Mononuclear cell (primary cell): ENCODE data around the gene CIDEB. TPM values are rescaled to one million over a fixed set of nuclear protein-coding genes. Genes with fewer than 3 reads are reported as not detected.

ENCODE experiments used
- H3K27me3 ChIP-seq: 2 replicates; pipeline ENCODE4 v1.6.0; 2011; ENCODE audit warnings: low read length, control low read depth; ENCODE audit not compliant: insufficient read depth
- H3K4me1 ChIP-seq: 2 replicates; pipeline ENCODE4 v1.5.1; 2011; ENCODE audit warnings: mild to moderate bottlenecking, low read length, control low read depth; ENCODE audit not compliant: insufficient read depth
- H3K4me3 ChIP-seq: 2 replicates; pipeline ENCODE4 v1.5.1; 2011; ENCODE audit warnings: mild to moderate bottlenecking, low read length, moderate library complexity
- H3K9me3 ChIP-seq: 2 replicates; pipeline ENCODE4 v1.5.1; 2011; ENCODE audit warnings: low read depth, mild to moderate bottlenecking, control low read depth, low read length
- total RNA-seq: library from RNA; depleted of rRNA; stranded (reverse); fragments of >200 nt; gene quantifications from one replicate; pipeline ENCODE4 v1.2.3, GENCODE V29; 2012

CIDEB gene
- total RNA-seq, 1 donor, result 14.4 TPM

- no peaks in the 10 kb centered on the region for H3K4me1 ChIP-seq
- H3K9me3 ChIP-seq, result no peaks in the 10 kb centered on the region
- H3K4me3 ChIP-seq, result no peak overlapping the region
- no peaks in the 10 kb centered on the region for H3K27me3 ChIP-seq
These were observed 43.9 kb downstream of the CIDEB start for GRCh38 chr14:24263848-24264247.

GRCh38 chr14:24262821-24263733 is 44.7 kb downstream of the CIDEB start, which contains the start of gene TGM1:
Gene TGM1, minus strand, starts transcription at chr14:24263177. Its CDS starts 825 bp downstream, at chr14:24262352.
- H3K4me3 ChIP-seq, result no peak within 1 kb of the TSS

GRCh38 chr14:24261969-24262327 is 45.8 kb downstream of the CIDEB start:
- H3K4me3 ChIP-seq, result no peak overlapping the region
- H3K4me1 ChIP-seq, result no peaks in the 10 kb centered on the region
- H3K27me3 ChIP-seq, result no peaks in the 10 kb centered on the region
- H3K9me3 ChIP-seq, result no peaks in the 10 kb centered on the region

More at GRCh38 chr14:24262821-24263733, 44.7 kb downstream of the CIDEB start, which contains the start of gene TGM1:
- Histone ChIP-seq H3K9me3 (no peaks in the 10 kb centered on the region), H3K27me3 (no peaks in the 10 kb centered on the region), H3K4me1 (no peaks in the 10 kb centered on the region)

GRCh38 chr14:24261256-24261968 is 46.4 kb downstream of the CIDEB start:
- no peaks in the 10 kb centered on the region for H3K27me3 ChIP-seq
- H3K4me3 ChIP-seq, result no peak overlapping the region
- no peaks in the 10 kb centered on the region for H3K4me1 ChIP-seq
- H3K9me3 ChIP-seq, result no peaks in the 10 kb centered on the region

- H3K4me1 ChIP-seq, result no peaks in the 10 kb centered on the region
- H3K9me3 ChIP-seq, result no peaks in the 10 kb centered on the region
- no peaks in the 10 kb centered on the region for H3K27me3 ChIP-seq
- H3K4me3 ChIP-seq, result no peak overlapping the region
These were observed 47.0 kb downstream of the CIDEB start for GRCh38 chr14:24260780-24261157.

GRCh38 chr14:24260026-24260779 is 47.6 kb downstream of the CIDEB start:
- H3K9me3 ChIP-seq, result no peaks in the 10 kb centered on the region
- H3K4me3 ChIP-seq, result no peak overlapping the region
- H3K4me1 ChIP-seq, result no peaks in the 10 kb centered on the region
- H3K27me3 ChIP-seq, result no peaks in the 10 kb centered on the region

GRCh38 chr14:24259282-24260025 is 48.3 kb downstream of the CIDEB start:
- Histone ChIP-seq H3K27me3 (no peaks in the 10 kb centered on the region), H3K4me1 (no peaks in the 10 kb centered on the region), H3K9me3 (no peaks in the 10 kb centered on the region), H3K4me3 (no peak overlapping the region)

- H3K4me1 ChIP-seq, result no peaks in the 10 kb centered on the region
- no peak overlapping the region for H3K4me3 ChIP-seq
- H3K9me3 ChIP-seq, result no peaks in the 10 kb centered on the region
- no peaks in the 10 kb centered on the region for H3K27me3 ChIP-seq
These were observed 49.1 kb downstream of the CIDEB start for GRCh38 chr14:24258548-24259265.

- no peaks in the 10 kb centered on the region for H3K4me1 ChIP-seq
- no peaks in the 10 kb centered on the region for H3K9me3 ChIP-seq
- no peaks in the 10 kb centered on the region for H3K27me3 ChIP-seq
- H3K4me3 ChIP-seq, result no peak overlapping the region
These were observed 49.7 kb downstream of the CIDEB start for GRCh38 chr14:24258119-24258518.

GRCh38 chr14:24256960-24257359 is 50.8 kb downstream of the CIDEB start:
- H3K4me1 ChIP-seq, result no peaks in the 10 kb centered on the region
- H3K4me3 ChIP-seq, result no peak overlapping the region
- H3K9me3 ChIP-seq, result no peaks in the 10 kb centered on the region
- H3K27me3 ChIP-seq, result no peaks in the 10 kb centered on the region

GRCh38 chr14:24255931-24256711 is 51.7 kb downstream of the CIDEB start:
- H3K4me1 ChIP-seq, result no peaks in the 10 kb centered on the region
- no peaks in the 10 kb centered on the region for H3K27me3 ChIP-seq
- H3K9me3 ChIP-seq, result no peaks in the 10 kb centered on the region
- no peak overlapping the region for H3K4me3 ChIP-seq

GRCh38 chr14:24255438-24255837 is 52.3 kb downstream of the CIDEB start:
- Histone ChIP-seq H3K9me3 (no peaks in the 10 kb centered on the region), H3K4me1 (no peaks in the 10 kb centered on the region), H3K27me3 (no peaks in the 10 kb centered on the region), H3K4me3 (no peak overlapping the region)
